ENCODE data around the gene TMEM82. TPM values are rescaled to one million over a fixed set of nuclear protein-coding genes. Genes with fewer than 3 reads are reported as not detected.

The TMEM82 gene
- polyA plus RNA-seq, 3 donors = 2.9 to 6.3 (median 4.1) TPM

DNA sequence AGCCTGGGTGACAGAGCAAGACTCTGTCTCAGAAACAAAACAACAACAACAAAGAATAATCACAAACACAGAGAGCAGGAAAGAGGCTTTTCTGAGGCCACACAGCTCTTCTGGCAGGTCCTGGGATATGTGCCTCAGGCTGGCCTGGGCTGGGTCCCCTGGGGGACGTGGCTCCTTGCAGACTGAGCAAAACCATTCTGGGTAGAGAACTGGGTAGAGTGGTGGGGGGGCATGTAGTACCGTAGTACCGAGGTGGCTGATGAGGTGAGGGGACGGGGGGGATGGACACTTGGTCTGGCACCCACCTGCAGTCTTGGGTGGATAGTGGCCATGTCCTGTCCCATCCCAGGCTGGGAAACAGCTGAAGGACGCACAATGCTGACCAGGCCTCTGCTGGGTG is 6.0 kb downstream of the TMEM82 start:
- DNase-seq (ENCODE audit: extremely low read depth in 1 of 11, low read depth in 9 of 11, low spot score in 4 of 11) = no peak

DNA sequence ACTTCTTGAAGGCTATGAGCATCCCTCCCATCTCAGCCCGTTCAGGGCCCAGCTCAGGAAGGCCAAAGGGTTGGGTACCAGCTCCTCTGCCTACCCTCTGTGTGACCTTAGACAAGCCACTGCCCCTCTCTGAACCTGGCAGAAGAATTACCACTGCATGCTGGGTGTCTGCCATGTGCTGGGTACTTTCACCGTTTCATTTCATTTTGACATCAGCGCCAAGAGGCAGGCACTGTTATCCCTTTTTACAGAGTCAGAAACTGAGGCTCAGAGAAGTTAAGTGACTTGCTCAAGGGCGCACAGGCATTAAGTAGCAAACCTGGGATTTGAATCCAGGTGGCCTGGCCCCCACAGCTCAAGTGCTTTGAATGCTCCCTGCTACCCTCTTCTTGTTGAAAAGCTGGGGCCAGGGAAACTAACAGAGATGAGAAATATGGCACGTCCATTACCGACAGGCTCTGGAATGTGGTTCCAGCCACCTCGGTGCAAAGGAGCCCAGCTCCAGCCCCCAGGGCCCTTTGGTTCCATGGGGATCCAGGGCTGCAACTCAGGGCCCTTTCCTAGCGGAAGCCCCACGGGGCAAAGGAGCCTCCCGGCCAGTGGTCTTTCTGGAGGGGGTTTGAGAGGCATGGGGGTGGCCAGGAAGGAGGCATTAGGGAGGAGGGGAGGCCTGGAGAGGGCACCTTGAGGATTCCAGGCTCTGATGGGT is 6.5 kb downstream of the TMEM82 start:
- no peak for DNase-seq (ENCODE audit: extremely low read depth in 1 of 11, low read depth in 9 of 11, low spot score in 4 of 11)

DNA sequence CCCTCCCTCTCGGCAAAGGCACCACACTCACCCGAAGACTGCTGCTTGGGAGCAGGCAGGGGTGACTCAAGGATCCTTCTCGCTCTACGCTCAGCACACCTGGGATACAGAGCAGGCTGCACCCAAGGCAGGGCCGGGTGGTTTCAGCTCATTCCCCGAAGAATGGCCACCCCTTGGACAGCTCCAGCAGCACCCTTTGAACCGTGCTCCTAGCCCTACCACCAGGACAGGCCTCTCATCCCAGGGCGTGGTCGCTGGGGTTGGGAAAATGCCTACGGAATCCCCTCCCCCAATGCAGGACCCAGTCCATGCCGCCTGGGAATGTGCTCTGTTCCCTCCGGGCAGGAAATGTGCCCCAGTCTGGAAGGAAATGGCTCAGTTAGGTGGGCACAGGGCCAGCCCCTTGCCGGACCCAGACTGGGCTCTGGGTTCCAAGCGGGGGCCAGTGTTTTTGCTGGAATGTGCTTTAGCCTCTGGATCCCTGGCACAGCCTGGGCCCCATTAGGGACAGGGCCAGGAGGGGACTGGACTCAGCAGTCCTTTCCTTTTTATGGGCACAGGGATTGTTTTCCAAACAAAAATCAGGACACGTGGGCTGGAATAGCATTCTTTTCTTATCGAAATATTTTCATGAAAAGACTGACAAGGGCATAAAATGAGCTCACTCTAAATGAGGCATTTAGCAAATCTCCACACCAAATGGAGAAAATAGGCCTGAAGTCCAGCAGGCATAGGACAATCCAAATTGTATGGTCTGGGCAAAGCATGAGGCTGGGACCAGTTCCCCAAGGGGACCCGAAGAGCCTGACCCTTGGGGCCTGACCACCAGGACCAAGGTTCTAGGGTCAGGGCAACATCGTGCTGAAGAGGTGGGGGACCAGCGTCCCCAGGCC is 7.3 kb downstream of the TMEM82 start:
- DNase-seq (ENCODE audit: extremely low read depth in 1 of 11, low read depth in 9 of 11, low spot score in 4 of 11) = no peak

DNA sequence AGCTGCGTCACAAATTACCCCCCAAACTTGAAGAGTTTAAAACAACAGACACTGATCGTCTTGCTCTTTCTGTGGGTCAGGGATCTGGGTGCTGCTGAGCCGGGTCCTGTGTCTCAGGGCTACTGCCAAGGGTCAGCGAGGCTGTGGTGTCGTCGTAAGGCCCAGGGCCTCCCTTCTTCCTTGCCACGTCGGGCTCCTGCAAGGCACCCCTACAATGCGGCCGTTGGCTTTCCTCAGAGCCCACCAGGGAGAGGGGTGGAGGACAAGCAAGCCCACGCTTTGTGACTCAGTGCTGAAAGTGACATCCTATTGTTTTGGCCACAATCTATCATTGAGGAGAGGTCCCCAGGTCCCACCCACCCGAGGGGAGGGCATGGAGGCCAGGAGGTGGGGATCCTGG is 8.6 kb downstream of the TMEM82 start:
- no peak for DNase-seq (ENCODE audit: extremely low read depth in 1 of 11, low read depth in 9 of 11, low spot score in 4 of 11)

- no peak for DNase-seq (ENCODE audit: extremely low read depth in 1 of 11, low read depth in 9 of 11, low spot score in 4 of 11)
Measured at GRCh38 chr1:15751717-15752116, 9.4 kb downstream of the TMEM82 start.

- no peak for DNase-seq (ENCODE audit: extremely low read depth in 1 of 11, low read depth in 9 of 11, low spot score in 4 of 11)
Measured at GRCh38 chr1:15753776-15754175, 11.5 kb downstream of the TMEM82 start.

DNA sequence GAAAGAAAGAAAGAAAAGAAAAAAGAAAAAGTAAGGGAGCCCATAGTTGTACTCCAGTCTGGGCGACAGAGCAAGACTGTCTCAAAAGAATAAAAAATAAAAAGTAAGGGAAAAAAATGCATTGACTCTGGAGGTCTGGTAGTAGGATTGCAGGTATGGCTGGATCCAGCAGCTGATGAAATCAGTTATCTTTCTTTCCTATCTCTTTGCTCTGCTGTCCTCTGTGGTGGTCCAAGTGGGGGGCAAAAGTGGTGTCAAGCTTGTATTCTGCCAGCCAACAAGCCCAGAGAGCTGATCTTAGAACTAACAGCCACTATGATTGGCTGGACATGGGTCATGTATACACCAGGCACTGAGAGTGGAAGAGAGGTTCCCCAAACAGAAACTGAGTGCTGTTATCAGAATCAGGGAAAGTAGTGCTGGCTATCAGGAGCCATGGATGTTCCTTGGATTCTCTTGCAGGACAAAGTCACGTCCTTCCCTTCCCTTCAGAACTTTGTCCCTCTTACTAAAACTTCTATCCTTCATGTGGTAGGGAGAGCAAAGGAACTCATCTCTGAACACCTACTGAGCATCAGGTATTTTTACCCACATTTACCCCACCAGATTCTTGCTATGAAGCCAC is 12.8 kb downstream of the TMEM82 start:
- DNase-seq (ENCODE audit: extremely low read depth in 1 of 11, low read depth in 9 of 11, low spot score in 4 of 11) = no peak

DNA sequence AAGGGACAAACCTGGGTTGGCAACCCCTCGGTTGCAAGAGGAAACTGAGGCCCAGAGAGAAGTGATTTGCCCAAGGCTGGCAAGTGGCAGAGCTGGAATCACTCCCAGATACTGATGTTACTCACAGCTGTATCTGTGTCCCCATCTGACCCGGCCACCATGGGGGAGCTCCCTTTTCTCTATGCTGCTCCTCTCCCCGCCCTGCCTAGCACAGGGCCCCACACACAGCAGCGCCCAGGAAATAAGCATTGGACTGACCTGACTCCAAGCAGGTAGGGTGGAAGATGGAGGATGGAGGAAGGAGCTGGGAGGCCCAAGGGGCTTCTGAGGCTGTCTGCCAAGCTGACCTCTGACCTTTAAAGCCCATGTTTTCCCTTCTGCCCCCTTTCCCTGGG is 13.3 kb downstream of the TMEM82 start:
- DNase-seq (ENCODE audit: extremely low read depth in 1 of 11, low read depth in 9 of 11, low spot score in 4 of 11) = no peak

GRCh38 chr1:15756143-15757015 is 14.1 kb downstream of the TMEM82 start:
- no peak for DNase-seq (ENCODE audit: extremely low read depth in 1 of 11, low read depth in 9 of 11, low spot score in 4 of 11)

GRCh38 chr1:15757016-15757543 is 14.8 kb downstream of the TMEM82 start:
- DNase-seq (ENCODE audit: extremely low read depth in 1 of 11, low read depth in 9 of 11, low spot score in 4 of 11) = no peak

DNA sequence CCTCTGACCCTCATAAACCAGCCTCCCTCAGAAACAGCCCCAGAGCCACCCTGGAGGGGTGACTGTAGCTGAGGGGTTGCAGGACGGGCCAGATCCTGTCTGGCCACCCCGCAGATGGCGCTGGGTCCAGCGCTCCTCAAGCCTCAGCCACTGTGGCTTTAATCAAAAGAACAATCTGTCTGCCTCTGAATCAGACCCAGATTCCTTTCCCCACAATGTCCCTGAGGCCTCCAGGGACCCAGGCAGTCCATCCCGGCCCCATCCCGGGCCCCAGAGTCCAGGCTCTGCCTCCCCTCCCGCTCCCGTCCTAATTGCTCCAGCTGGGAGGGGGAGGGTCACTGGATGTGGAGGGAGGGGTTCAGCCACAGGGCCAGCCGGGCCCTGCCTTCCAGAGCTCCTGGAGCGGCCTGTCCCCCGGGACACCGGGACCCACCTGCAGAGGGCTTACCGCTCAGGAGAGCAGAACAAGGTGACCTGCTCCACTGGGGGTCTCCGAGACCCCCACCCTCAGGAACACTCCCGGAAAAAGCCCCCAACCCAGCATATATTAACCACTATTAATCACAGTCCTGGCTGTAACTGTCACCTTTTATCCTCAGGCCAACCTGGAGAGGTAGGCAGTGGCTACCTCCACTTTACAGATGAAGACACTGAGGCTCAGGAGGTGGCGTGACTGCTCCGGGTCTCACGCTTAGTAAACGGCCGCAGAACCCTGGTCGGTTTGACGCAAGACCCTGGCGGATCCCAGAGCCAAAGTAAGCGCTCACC is 15.5 kb downstream of the TMEM82 start:
- no peak for DNase-seq (ENCODE audit: extremely low read depth in 1 of 11, low read depth in 9 of 11, low spot score in 4 of 11)

DNA sequence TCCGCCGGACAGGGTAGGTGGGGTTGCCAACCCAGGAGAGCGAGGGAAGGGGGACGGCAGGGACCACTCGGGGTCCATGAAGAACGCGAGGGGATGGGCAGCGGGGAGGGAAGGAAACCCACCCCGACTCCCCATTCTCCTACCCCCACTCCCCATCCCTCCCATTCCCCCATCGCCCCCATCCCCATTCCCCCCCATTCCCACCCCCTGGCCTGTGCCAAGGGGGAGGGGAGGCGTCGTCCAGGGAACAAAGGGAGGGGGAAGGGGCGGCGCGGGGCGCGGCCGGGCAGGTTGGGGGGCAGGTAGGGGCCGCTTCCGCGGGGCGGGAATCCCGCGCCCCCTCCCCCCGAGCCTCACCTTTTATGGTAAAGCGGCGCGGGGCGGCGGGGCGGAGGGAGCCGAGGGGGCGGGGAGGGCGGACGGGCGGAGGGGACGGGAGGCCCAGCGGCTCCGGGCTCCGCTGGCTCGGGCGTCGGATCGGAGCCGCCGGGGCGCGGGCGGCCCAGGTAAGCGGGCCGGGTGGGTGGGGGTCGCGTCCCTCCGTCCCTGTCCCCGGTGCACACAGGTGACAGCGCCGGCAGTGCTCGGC is 16.1 kb downstream of the TMEM82 start, which contains the start of gene FBLIM1:
Gene FBLIM1 (plus strand): TSS at position 453 of the 589 bp plus-strand sequence. CDS start 6,189 bp downstream, outside the sequence.
- DNase-seq (ENCODE audit: extremely low read depth in 1 of 11, low read depth in 9 of 11, low spot score in 4 of 11) = peak in 1 of 11 donors; percentile 45

- no peak for DNase-seq (ENCODE audit: extremely low read depth in 1 of 11, low read depth in 9 of 11, low spot score in 4 of 11)
Measured at GRCh38 chr1:15758953-15759661, 16.8 kb downstream of the TMEM82 start.

- DNase-seq (ENCODE audit: extremely low read depth in 1 of 11, low read depth in 9 of 11, low spot score in 4 of 11) = peak in 9 of 11 donors; percentile 59 to 77 (median 67)
Measured at GRCh38 chr1:15760520-15761211, 18.4 kb downstream of the TMEM82 start.

- DNase-seq (ENCODE audit: extremely low read depth in 1 of 11, low read depth in 9 of 11, low spot score in 4 of 11) = no peak
Measured at GRCh38 chr1:15761366-15762128, 19.2 kb downstream of the TMEM82 start.

DNA sequence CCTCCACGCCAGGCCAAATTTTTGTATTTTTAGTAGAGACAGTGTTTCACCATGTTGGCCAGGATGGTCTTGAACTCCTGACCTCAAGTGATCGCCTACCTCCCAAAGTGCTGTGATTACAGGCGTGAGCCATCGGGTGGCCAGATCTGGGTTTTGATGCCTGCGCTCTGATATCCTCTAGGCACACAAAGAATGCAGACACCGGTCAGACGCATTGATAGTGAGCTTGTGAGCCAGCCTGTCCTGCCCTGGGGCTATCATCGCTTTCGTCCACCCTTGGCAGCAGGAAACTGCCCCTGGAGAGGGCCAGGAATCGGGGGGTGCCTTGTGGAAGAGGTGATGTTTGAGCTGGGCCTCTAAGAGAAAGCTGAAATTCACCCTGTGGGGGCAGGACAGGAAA is 20.2 kb downstream of the TMEM82 start:
- DNase-seq (ENCODE audit: extremely low read depth in 1 of 11, low read depth in 9 of 11, low spot score in 4 of 11) = no peak

Data from renal cortex interstitium (tissue), 11 donors.